Stimulated activated CD4-positive, alpha-beta T cell treated with anti-CD3 and anti-CD28 coated beads, Interleukin-1b, Interleukin-23, amount 100 ng/mL, for 4 hours (primary cell): ENCODE results near the gene SLC35F6.
"Not testable (repeated sequence)": the region's sequence is repeated elsewhere in the genome, so short reads cannot be mapped to it uniquely, and the experiment has no call there.

Source experiments
- DNase-seq, 2 donors: peaks; one replicate each; pipeline ENCODE4 v3.0.0-alpha.2; 2020; ENCODE audit warnings: low read depth in 2 of 2

SLC35F6 gene

DNA sequence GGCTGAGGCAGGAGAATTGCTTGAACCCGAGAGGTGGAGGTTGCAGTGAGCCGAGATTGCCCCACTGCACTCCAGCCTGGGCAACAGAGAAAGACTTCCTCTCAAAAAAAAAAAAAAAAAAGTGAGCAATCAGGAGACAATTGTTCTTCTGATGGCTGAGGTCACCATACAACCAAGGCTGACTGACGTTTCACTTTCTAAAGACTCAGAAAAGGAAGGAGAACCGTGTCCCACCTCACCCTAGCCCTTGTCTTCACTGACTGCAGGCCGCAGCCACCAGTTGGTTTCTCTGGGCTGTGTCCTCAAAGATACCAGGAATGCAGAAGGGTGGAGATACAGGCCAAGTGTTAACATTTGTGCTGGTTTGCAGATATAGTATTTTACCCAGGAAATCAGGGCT is 7.7 kb upstream of the SLC35F6 start:
- DNase-seq, result no peak

DNA sequence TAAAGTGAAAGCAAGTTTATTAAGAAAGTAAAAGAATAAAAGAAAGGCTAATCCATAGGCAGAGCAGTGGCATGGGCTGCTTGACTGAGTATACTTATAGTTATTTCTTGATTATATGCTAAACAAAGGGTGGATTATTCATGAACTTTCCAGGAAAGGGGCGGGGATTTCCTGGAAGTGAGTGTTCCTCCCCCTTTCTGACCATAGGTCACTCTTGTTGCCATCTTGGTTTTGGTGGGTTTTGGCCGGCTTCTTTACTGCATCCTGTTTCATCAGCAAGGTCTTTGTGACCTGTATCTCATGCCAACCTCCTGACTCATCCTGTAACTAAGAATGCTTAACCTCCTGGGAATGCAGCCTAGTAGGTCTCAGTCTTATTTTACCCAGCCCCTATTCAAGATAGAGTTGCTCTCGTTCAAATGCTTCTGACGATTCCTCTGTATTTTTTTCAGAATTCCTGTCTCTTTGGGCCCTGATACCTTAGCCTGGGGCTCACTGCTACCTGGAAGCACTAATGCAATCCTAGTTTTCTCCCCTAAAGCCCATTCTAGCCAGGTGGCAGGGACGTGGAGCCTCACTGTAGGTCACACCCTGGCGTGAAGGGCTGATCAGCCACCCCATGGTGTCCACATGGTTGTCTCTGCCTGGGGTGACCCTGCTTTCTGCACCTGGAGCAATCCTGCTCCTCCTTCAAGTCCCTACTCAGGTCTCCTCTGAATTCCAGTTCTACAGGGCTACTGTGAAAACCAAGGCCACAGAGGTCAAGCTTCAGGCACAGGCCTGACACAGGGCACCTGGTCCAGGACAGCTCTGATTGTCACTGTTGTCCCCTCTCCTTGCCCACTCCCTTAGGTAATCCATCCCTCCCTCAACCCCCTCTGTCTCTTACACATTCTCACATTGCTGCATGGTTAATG is 6.0 kb upstream of the SLC35F6 start:
- no peak for DNase-seq

DNA sequence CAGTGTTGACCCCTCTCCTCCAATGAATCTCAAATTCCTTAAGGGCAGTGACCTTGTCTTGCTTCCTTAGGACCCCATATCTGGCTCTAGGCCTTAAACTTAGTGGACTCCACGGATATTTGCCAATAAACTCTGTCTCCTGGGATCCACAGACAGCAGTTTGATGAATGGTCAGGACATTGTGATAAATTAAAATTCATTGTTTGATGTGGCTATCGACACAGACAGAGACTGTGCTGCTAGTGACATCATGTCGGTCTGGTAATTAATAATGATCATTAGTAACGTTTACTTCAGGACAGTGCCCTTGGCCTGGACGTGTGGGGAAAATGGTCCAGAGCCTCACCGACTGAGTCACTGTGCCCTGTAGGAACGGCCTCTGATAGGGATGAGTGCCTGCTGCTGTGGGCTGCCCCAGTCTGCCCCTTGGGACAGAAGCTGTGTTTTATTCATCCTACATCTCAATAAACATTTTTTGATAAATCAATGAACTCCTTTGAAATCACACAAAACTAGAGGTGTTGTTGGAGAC is 5.2 kb upstream of the SLC35F6 start:
- no peak for DNase-seq

DNA sequence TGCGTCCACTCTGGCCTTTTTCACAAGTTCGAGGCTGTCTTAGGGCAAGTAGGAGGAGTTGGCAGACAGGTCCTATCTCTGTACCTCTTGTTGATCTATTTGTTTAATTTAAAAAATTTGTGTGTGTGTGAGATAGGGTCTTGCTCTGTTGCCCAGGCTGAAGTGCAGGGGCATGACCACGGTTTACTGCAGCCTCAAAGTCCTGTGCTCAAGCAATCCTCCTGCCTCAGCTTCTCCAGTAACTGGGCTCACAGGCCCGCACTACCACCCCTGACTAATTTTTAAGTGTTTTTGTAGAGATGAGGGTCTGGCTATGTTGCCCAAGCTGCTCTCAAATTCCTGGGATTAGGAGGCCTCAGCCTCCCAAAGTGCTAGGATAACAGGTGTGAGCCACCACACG is 4.2 kb upstream of the SLC35F6 start:
- DNase-seq, result no peak

DNA sequence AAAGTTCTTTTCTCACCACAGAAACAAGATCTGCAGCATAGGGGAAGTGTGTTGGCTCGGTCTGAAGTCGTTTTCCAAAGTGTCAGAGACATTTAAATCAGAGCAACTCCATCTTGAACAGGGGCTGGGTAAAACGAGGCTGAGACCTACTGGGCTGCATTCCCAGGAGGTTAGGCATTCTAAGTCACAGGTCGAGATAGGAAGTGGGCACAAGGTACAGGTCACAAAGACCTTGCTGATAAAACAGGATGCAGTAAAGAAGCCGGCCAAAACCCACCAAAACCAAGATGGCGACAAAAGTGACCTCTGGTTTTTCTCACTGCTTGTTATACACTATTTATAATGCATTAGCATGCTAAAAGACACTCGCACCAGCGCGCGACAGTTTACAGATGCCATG is 3.1 kb upstream of the SLC35F6 start:
- not testable (repeated sequence) for DNase-seq

DNA sequence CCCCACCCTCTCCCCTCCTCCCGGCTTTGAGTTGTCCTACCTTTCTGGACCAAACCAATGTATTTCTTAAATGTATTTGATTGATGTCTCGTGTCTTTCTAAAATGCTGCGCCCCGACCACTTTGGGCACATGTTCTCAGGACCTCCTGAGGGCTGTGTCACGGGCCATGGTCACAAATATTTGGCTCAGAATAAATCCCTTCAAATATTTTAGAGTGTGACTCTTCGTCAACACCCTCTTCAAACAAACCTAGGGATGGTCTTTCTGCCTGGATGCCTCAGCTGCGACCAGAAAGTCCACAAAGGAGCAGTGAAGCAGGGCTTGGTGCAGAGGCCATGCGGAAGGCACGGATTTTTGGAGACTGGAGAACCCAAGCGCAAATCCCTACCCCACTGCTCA is 1.1 kb upstream of the SLC35F6 start:
- DNase-seq, result no peak

DNA sequence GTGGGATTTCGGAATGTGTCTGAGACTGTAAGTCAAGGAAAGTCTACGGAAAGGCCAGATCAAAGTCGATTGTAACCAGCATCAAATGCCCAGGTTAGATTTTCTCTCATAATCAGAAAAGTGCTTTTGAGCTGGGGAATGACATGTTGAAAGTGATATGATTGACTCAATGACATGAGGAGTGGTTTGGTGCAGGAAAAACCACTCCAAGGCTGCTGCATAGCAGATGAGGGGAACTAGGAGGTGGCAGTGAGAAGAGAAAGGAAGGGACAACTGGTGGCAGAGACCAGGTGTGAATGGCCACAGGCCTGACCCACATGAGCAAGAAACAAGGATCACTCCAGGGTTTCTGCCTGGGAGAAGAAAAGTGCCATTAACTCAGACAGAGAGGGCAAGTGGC is 822 bp downstream of the SLC35F6 start:
- DNase-seq, result no peak

DNA sequence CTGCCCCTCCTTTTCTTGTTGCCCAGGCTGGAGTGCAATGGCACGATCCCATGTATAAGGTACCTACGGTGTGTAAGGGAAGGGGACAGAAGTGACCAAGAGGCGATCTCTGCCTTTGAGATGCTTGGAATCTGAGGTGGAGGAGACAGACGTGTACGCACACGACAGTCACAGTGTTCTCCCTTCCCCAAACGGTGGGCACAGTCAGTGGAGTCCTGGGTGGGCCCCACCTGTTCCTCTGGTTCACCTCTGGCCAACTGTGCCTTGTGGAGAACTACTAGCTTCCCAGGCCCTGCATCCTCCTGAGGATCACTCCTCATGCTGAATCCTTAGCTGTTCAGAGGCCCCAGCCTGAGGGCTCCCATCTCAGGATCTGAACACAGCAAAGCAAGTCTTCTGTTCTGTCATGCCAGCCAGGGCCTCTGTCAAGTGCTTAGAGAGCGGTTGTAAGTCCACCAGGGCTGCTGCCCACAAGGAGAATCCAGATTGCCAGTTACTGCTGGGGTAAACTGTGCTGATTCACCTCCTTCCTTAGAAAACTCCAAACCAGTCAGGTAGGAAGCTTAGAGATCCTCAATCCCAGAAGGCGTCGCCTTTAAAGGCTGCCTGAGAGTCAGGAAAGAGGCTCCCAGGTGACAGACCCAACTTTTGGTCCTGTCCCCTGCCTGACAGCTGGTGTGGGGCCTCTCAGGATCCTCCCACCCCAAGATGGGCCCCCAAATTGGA is 1.6 kb downstream of the SLC35F6 start:
- DNase-seq, result no peak

DNA sequence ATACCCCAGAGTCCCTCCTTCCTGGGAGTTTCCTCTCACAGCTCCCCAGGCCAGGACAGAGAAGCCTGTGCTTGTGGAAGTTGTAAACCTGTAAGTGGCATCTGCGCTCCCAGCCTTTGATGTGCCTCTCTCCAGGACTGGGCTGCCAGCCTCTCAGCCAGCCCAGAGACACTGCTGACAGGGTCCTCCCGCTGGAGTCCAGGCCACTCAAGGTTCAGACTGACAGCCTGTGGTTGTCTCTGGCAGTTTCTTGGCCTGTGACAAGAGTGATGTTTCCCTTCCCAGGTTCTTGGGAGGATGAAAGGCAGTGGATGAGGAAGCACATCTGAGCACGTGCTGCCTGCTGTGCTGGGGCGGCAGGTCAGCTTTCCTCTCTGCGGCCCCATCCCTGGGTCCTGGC is 3.0 kb downstream of the SLC35F6 start:
- no peak for DNase-seq

DNA sequence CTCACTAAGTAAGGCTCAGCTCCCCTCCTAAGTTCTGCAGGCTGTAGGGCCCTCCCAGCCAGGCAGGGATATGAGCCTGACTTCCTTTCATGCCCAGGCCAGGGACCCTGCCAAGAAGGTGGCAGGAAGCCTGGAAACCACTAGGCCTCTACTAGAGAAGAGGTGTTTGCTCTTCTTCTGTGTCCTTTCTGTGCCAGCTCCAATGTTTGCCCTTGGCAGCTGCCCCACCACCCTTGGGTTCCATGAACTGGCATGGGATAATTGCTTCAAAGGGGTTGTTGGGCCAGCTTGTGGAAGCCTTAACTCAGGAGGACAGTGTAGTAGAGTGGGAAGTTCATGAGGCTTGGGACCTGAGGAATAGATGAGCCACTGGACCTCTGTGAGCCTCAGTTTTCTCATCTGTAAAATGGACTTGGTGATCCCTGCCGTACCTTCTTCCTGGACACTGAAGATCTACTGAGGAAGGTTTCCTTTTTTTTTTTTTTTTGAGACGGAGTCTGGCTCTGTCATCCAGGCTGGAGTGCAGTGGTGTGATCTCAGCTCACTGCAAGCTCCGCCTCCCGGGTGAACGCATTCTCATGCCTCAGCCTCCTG is 3.9 kb downstream of the SLC35F6 start:
- DNase-seq, result no peak

DNA sequence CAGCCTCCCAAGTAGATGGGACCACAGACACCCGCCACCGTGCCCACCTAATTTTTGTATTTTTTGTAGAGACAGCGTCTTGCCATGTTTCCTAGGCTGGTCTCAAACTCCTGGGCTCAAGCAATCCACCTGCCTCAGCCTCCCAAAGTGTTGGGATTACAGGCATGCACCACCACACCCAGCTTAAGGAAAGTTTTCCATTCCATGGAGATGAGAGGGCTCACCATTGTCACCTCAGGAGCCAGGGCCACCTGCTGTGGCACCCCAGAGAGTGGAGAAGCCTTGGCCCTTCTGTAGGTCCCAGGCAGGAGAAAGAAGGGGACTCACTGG is 4.6 kb downstream of the SLC35F6 start:
- DNase-seq, result no peak

DNA sequence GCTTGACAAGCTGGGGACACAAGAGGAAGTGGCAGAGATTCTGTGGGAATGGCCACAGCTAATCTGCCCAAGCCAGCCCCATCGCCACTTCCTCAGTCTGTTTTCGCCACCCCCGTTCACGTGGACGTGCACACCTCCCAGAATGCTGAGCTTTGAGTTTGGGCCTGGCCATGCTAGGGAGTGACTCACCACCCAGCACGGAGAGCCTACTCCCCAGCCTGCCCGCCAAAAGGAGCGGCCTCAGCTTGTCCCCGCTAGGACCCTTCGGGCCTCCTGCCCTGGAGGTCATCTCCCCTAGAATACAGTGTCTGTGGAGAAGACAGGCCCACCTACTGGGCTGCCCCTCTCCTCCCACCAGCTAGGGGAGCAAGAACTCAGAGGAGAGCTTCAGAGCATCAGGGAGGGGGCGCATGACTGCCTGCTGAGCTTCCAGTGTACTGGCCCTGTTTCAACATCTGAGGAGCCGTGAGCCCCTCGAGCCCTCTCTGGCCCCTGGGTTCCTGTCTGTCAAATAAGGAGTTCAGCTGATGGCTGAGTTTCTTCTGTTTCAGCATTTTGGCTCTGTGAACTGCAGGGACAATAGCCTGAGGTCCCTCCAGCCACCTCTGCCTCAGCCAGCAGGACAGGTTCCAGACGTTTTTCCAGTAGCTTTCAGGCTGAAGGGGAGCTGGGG is 5.1 kb downstream of the SLC35F6 start:
- DNase-seq, result no peak

DNA sequence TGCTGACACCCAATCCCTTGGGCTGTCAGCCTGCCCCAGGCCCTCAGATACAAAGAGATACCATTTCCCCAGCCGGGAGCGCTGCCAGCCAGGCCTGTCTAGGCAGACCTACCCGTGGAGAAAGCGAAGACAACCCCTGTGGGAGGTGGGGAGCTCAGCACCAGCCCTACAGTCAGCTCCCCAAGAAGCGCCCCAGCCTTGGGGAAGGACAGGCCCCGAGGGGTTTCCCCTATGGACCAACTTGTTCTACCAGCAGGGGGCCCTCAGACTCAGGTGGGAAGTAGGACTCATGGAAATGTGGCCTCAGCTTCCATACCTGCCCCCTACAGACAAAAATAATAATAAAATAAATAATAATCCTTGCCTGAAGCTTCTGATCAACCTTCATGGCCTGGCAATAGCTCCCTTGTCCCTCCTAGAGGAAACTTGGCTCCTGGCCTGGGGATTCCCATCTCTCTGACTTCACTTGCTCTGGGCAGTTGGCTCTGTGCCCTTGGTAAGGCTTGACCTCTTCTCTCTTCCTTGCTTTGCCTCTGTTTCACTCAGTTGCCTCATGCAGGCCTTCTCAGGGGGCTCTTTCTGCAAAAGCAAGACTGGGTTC is 7.0 kb downstream of the SLC35F6 start:
- DNase-seq, result no peak

DNA sequence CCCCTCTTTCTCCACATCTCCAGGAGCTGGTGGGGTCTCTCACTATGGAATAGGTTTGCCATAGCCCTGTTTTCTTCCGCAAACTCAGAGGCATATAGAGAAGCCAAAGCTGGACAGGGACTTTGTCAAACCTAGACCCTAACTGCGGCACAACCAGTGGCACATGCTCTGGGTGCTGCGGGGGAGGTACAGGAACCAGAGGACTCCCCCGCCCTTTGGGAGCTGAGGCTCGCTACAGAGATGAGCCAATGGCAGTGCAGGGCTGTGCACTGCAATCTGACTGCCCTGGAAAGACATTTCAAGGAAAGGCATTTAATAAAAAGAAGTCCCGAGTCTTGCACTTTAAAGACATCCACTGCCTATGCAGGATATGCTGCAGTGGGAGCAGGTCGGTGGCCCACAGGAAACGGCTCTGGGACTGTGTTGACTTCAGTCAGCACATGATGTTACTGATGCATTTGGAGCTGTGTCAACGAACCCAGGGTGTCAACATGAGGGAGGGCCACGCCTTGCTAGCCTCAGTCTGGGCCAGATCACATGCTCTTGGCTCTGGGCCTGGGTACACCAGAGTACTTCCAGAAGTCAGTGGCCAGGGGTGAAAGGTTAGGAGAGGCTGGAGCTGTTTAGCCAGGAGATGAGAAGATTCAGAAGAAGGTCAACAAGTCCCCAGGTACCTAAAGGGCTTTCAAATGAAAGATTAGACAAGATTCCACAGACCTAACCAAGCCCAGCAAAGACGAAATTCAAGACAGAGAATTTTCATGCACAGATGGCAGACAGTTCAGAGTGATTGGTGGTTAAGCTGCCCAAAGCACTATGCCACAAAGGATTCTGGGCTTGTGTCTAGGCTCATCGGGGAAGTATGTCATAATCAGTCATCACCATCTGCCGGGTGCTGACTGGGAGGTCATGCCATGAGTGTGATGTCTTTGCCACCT is 8.2 kb downstream of the SLC35F6 start:
- no peak for DNase-seq

DNA sequence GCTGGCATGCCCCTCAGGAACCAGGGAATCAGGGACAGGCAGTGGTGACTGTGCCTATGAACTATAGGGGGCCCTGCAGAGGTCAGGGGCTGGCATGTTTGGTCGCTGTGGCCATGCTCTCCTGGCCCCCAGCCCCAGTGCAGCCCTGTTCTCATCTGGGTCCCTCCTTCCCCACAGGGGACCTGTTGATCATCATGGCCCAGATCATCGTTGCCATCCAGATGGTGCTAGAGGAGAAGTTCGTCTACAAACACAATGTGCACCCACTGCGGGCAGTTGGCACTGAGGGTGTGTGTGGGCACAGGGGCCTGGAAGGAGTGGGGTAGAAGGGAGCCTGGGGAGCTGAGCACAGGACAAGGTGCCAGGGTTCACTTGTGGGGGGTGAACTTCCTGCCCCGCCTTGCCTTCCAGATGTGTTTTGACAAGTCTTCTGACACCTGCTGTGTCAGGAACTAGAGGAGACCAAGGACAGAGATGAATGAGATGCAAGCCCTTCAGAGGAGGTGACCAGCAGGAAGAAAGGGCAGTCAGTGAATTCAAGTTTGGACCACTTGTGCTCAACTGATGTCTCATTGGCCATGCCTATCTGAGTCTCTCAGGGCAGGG is 12.2 kb downstream of the SLC35F6 start:
- no peak for DNase-seq

DNA sequence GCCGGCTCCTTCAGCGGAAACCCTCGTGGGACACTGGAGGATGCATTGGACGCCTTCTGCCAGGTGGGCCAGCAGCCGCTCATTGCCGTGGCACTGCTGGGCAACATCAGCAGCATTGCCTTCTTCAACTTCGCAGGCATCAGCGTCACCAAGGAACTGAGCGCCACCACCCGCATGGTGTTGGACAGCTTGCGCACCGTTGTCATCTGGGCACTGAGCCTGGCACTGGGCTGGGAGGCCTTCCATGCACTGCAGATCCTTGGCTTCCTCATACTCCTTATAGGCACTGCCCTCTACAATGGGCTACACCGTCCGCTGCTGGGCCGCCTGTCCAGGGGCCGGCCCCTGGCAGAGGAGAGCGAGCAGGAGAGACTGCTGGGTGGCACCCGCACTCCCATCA is 14.0 kb downstream of the SLC35F6 start:
- DNase-seq, result no peak

DNA sequence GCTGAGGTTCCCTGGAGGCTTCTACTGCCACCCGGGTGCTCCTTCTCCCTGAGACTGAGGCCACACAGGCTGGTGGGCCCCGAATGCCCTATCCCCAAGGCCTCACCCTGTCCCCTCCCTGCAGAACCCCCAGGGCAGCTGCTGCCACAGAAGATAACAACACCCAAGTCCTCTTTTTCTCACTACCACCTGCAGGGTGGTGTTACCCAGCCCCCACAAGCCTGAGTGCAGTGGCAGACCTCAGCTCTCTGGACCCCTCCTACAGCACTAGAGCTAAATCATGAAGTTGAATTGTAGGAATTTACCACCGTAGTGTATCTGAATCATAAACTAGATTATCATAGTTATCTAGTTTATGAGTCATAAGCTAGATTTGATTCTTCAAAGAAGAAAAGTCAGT is 14.4 kb downstream of the SLC35F6 start:
- no peak for DNase-seq

DNA sequence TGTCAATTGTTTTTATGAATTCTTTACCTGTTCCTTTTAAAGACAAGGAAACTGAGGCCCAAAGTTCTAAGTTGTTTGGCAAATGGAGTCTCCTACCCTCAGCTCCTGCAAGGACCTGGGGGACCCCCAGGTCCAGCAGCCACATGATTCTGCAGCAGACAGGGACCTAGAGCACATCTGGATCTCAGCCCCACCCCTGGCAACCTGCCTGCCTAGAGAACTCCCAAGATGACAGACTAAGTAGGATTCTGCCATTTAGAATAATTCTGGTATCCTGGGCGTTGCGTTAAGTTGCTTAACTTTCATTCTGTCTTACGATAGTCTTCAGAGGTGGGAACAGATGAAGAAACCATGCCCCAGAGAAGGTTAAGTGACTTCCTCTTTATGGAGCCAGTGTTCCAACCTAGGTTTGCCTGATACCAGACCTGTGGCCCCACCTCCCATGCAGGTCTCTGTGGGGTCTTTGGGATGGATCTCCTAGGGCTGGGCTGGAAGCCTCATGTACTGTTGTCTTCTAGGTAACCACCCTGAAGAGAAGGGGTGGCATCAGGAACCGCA is 16.2 kb downstream of the SLC35F6 start:
- no peak for DNase-seq

DNA sequence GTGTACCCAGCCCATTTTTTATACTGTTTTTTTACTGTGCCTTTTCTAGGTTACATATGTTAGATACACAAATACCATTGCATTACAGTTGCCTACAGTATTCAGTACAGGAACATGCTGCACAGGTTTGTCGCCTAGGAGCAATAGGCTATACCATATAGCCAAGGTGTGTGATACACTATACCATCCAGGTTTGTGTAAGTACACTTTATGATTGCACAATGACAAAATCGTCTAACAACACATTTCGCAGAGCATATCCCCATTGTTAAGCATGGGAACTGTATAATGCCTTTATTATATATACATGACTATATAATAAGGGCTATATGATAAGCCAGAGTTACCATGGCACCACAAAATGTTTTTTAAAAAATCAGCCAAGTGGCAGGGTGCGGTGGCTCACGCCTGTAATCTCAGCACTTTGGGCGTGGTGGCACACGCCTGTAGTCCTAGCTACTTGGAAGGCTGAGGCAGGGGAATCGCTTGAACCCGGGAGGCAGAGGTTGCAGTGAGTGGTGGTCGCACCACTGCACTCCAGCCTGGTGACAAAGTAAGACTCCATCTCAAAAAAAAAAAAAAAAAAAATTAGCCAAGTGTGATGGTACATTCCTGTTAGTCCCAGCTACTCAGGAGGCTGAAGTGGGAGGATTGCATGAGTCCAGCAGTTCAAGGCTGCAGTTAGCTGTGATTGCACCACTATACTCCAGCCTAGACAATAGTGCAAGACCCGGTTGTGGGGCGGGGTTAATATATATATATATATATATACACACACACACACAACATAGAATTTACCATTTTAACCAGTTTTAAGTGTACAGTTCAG is 19.0 kb downstream of the SLC35F6 start:
- no peak for DNase-seq
